ENCODE results near the gene MIF.
"Not testable (repeated sequence)": the region's sequence is repeated elsewhere in the genome, so short reads cannot be mapped to it uniquely, and the experiment has no call there.

Gene MIF

GRCh38 chr22:23877566-23877965 is 16.6 kb upstream of the MIF start:
- no peak for DNase-seq (ENCODE audit: low spot score)

GRCh38 chr22:23878219-23878618 is 16.0 kb upstream of the MIF start:
- DNase-seq (ENCODE audit: low spot score), result no peak

GRCh38 chr22:23882370-23882769 is 11.8 kb upstream of the MIF start:
- no peak for DNase-seq (ENCODE audit: low spot score)

- no peak for DNase-seq (ENCODE audit: low spot score)
These were observed 10.5 kb upstream of the MIF start for GRCh38 chr22:23883658-23884057.

- no peak for DNase-seq (ENCODE audit: low spot score)
These were observed 10.0 kb upstream of the MIF start for GRCh38 chr22:23884140-23884539.

- peak; percentile 7 for DNase-seq (ENCODE audit: low spot score)
These were observed 5.4 kb upstream of the MIF start for GRCh38 chr22:23888615-23889401.

- no peak for DNase-seq (ENCODE audit: low spot score)
These were observed 4.6 kb upstream of the MIF start for GRCh38 chr22:23889620-23890019.

- DNase-seq (ENCODE audit: low spot score), result no peak
These were observed 2.5 kb upstream of the MIF start for GRCh38 chr22:23891726-23892125.

- no peak for DNase-seq (ENCODE audit: low spot score)
These were observed 2.1 kb upstream of the MIF start for GRCh38 chr22:23892130-23892529.

- DNase-seq (ENCODE audit: low spot score), result no peak
These were observed 1.5 kb upstream of the MIF start for GRCh38 chr22:23892706-23893105.

GRCh38 chr22:23893121-23893944 is 850 bp upstream of the MIF start:
- DNase-seq (ENCODE audit: low spot score), result no peak

- DNase-seq (ENCODE audit: low spot score), result peak; percentile 63
These were observed 771 bp downstream of the MIF start for GRCh38 chr22:23894710-23895598.

- no peak for DNase-seq (ENCODE audit: low spot score)
These were observed 1.5 kb downstream of the MIF start for GRCh38 chr22:23895599-23896144.

- DNase-seq (ENCODE audit: low spot score), result no peak
These were observed 2.0 kb downstream of the MIF start for GRCh38 chr22:23896166-23896522.

- DNase-seq (ENCODE audit: low spot score), result no peak
These were observed 2.5 kb downstream of the MIF start for GRCh38 chr22:23896523-23897186.

GRCh38 chr22:23897320-23897719 is 3.1 kb downstream of the MIF start:
- DNase-seq (ENCODE audit: low spot score), result no peak

- no peak for DNase-seq (ENCODE audit: low spot score)
These were observed 4.1 kb downstream of the MIF start for GRCh38 chr22:23898006-23898974.

GRCh38 chr22:23899042-23899745 is 5.0 kb downstream of the MIF start:
- DNase-seq (ENCODE audit: low spot score), result no peak

- not testable (repeated sequence) for DNase-seq (ENCODE audit: low spot score)
These were observed 6.0 kb downstream of the MIF start for GRCh38 chr22:23900227-23900626.

- no peak for DNase-seq (ENCODE audit: low spot score)
These were observed 7.4 kb downstream of the MIF start for GRCh38 chr22:23901600-23901999.

Measured in kidney capillary endothelial cell (primary cell).